AG04450 (cell line): ENCODE measurements around the gene ATP8B3. TPM values are rescaled to one million over a fixed set of nuclear protein-coding genes. Genes with fewer than 3 reads are reported as not detected.

Experiments used
- CTCF ChIA-PET: fragments of 300-600, 350-600 bp; formaldehyde crosslinking; extraction: SDS; loops from one replicate; lab custom pipeline; 2022; ENCODE audit warnings: antibody characterized with exemption, inconsistent platforms; lab: Charles Lee
- POLR2A ChIA-PET: fragments of 350-600 bp; formaldehyde crosslinking; extraction: SDS; loops from one replicate; lab custom pipeline; 2021; ENCODE audit warnings: antibody characterized with exemption, inconsistent platforms; lab: Yijun Ruan, JAX
- DNase-seq: peaks from one replicate; pipeline ENCODE4 v3.0.0-alpha.2; 2011; ENCODE audit warnings: low read depth, low spot score
- H3K27ac ChIP-seq: one replicate; pipeline ENCODE4 v1.5.1; 2012; ENCODE audit warnings: low read depth, low read length, control low read depth
- H3K27me3 ChIP-seq: one replicate; pipeline ENCODE4 v1.6.0; 2012; ENCODE audit warnings: low read length; ENCODE audit not compliant: control insufficient read depth, insufficient read depth
- H3K4me3 ChIP-seq: 2 replicates; pipeline ENCODE4 v1.5.1; 2011; ENCODE audit warnings: mild to moderate bottlenecking, low read depth, low read length, control low read depth
- H3K9me3 ChIP-seq: 2 replicates; pipeline ENCODE4 v1.5.1; 2012; ENCODE audit warnings: low read length; ENCODE audit not compliant: control insufficient read depth, insufficient read depth
- CTCF ChIP-seq: IDR thresholded peaks from 2 replicates; pipeline ENCODE4 v1.5.1; 2011; ENCODE audit warnings: low read depth, low read length, control low read depth, inconsistent platforms
- polyA plus RNA-seq: library from polyadenylated mRNA; depleted of rRNA; stranded (reverse); fragments of >200 nt; gene quantifications from 2 replicates; pipeline ENCODE4 v1.2.3, GENCODE V29; 2011

ATP8B3 gene
- polyA plus RNA-seq, 1 experiment: 2.7 TPM

- peaks cover 6% of the 10 kb centered on the region for H3K9me3 ChIP-seq
- ChIA-PET POLR2A (no interaction called here), CTCF (interaction anchor here (1.4 kb wide), 1 partner anchor 72 kb away, joined by 3 read pairs; no protein-coding TSS in a partner anchor)
- H3K4me3 ChIP-seq: no peak overlapping the region
- DNase-seq: no peak
- H3K27ac ChIP-seq: no peak overlapping the region
- TF ChIP-seq CTCF: no peak
- H3K27me3 ChIP-seq: peaks cover 34% of the 10 kb centered on the region
Observed at GRCh38 chr19:1744133-1744665, 67.9 kb downstream of the ATP8B3 start.

DNA sequence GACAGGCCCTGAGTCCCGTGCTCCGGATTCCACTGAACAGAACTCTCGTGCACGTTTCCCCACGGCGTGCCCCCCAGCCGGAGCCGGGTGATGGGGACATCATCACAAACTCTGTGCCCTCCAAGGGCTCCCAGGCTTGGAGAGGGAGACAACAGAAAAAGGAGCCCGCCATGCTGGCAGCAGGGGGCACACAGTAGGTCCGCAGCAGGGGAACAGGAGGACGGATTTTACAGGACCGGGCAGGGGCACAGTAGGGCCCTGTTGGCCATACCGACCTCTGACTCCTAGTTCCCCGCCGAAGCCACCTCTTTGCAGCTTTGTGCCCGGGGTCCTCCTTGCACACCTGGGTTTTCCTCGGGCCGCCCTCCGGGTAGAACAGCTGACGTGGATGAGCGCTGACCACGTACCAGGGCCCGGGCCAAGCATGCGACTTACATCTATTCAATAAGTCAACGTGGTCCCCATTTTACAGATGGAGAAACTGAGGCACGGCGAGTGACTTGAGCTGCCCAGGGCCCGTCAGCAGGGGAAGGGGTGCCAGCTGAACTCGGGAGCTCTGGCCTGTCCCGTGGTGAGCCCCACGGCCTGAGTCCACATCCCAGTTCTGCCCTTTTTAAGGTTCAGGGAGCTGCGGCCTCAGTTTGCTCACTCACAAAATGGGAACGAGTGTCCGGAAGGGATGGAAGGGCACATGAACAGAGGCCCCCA lies 68.9 kb downstream of the ATP8B3 start:
- peaks cover 31% of the 10 kb centered on the region for H3K27me3 ChIP-seq
- no peak for TF ChIP-seq CTCF
- CTCF ChIA-PET: no interaction called here

GRCh38 chr19:1739960-1740629 lies 72.0 kb downstream of the ATP8B3 start:
- Histone ChIP-seq H3K9me3 (peaks cover 6% of the 10 kb centered on the region), H3K27ac (no peak overlapping the region), H3K27me3 (peaks cover 35% of the 10 kb centered on the region), H3K4me3 (no peak overlapping the region)
- DNase-seq: no peak
- ChIA-PET CTCF (no interaction called here), POLR2A (no interaction called here)
- no peak for TF ChIP-seq CTCF

More for the DNA sequence above, 68.9 kb downstream of the ATP8B3 start:
- Histone ChIP-seq H3K4me3 (no peak overlapping the region), H3K9me3 (peaks cover 6% of the 10 kb centered on the region), H3K27ac (no peak overlapping the region)
- no peak for DNase-seq
- POLR2A ChIA-PET: no interaction called here

DNA sequence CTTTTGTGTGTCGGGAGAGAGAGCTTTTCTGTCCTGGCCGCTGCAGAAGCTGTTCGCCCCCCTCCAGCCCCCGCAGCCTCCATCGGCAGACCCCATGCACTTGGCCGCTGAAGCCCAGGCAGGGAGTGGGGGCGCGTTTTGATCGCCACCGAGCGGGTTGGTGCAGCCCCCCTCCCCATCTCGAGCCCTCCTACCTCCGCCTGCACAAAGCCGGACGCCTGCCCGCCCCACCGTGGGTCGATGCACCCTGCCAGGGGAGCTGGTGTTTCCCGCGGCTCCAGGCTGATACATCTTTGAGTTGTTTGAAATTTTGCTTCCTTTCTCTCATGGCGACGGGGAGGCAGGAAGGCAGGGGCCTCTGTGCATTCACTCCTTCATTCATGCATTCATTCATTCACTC lies 75.1 kb downstream of the ATP8B3 start:
- ChIA-PET POLR2A (interaction anchor here (0.6 kb wide), 1 partner anchor 24 kb away, joined by 10 read pairs; no protein-coding TSS in a partner anchor), CTCF (no interaction called here)
- TF ChIP-seq CTCF: no peak
- peaks cover 6% of the 10 kb centered on the region for H3K9me3 ChIP-seq
- peaks cover 47% of the 10 kb centered on the region for H3K27me3 ChIP-seq
- H3K4me3 ChIP-seq: no peak overlapping the region
- no peak for DNase-seq
- H3K27ac ChIP-seq: no peak overlapping the region

- POLR2A ChIA-PET: no interaction called here
- DNase-seq: no peak
- CTCF ChIA-PET: interaction anchor here (1.4 kb wide), 1 partner anchor 64 kb away, joined by 6 read pairs; no protein-coding TSS in a partner anchor
- H3K4me3 ChIP-seq: no peak overlapping the region
- no peak overlapping the region for H3K27ac ChIP-seq
- no peak for TF ChIP-seq CTCF
- peaks cover 47% of the 10 kb centered on the region for H3K27me3 ChIP-seq
- peaks cover 6% of the 10 kb centered on the region for H3K9me3 ChIP-seq
Observed at GRCh38 chr19:1736280-1736679, 75.8 kb downstream of the ATP8B3 start.
